Heart left ventricle (tissue), 16 donors: ENCODE results near the gene ZNF107. TPM values are rescaled to one million over a fixed set of nuclear protein-coding genes. Genes with fewer than 3 reads are reported as not detected.

Experiments used
- ATAC-seq, 4 donors: fragments of 200-7000 bp; cut with Tn5 transposase; one replicate each; pipeline ENCODE4 v1.9.1; 2020 to 2022; ENCODE audit warnings: moderate library complexity in 4 of 4, mild to moderate bottlenecking in 3 of 4, moderate number of reproducible peaks in 1 of 4
- DNase-seq, 5 donors: peaks; one replicate each; pipeline ENCODE4 v3.0.0-alpha.2; 2020
- H3K27ac ChIP-seq, 12 donors: fragments of 200-600 bp; sonication (generic) in 4 of 12; one replicate each; pipeline versions ENCODE4 v1.5.0 to v1.8.0; 2016 to 2022; ENCODE audit warnings: mild to moderate bottlenecking in 2 of 12
- H3K27me3 ChIP-seq, 9 donors: fragments of 200-600 bp; sonication (generic) in 2 of 9; one replicate each; pipeline versions ENCODE4 v1.5.1 to v1.8.0; 2016 to 2022; ENCODE audit warnings: mild to moderate bottlenecking in 3 of 9
- H3K36me3 ChIP-seq, 9 donors: fragments of 200-600 bp; sonication (generic) in 2 of 9; one replicate each; pipeline versions ENCODE4 v1.5.0 to v1.8.0; 2018 to 2022; ENCODE audit warnings: mild to moderate bottlenecking in 2 of 9
- H3K4me1 ChIP-seq, 12 donors: fragments of 200-600 bp; sonication (generic) in 4 of 12; one replicate each; pipeline versions ENCODE4 v1.5.0 to v1.8.0; 2016 to 2022; ENCODE audit warnings: mild to moderate bottlenecking in 3 of 12
- H3K4me3 ChIP-seq, 12 donors: fragments of 200-600 bp; sonication (generic) in 4 of 12; one replicate each; pipeline versions ENCODE4 v1.5.0 to v1.8.0; 2017 to 2022; ENCODE audit warnings: mild to moderate bottlenecking in 9 of 12, moderate library complexity in 4 of 12
- H3K9me3 ChIP-seq, 12 donors: fragments of 200-600 bp; sonication (generic) in 4 of 12; one replicate each; pipeline versions ENCODE4 v1.5.0 to v1.8.0; 2016 to 2022; ENCODE audit warnings: mild to moderate bottlenecking in 1 of 12
- CTCF ChIP-seq, 12 donors: fragments of 200-600 bp; sonication (generic) in 4 of 12; IDR thresholded peaks; one replicate each; pipeline versions ENCODE4 v1.5.0 to v1.8.0; 2018 to 2022; ENCODE audit warnings: antibody characterized with exemption in 12 of 12, mild to moderate bottlenecking in 5 of 12
- POLR2A ChIP-seq, 2 donors: fragments of 450-650 bp; IDR thresholded peaks; one replicate each; pipeline ENCODE4 v1.6.1; 2017; ENCODE audit warnings: antibody characterized with exemption in 2 of 2, mild to moderate bottlenecking in 2 of 2, moderate library complexity in 2 of 2
- WGBS, 4 donors: extraction: QIAGEN DNeasy Blood & Tissue Kit in 2 of 4; methylation state at CpG; one replicate each; pipeline versions ENCODE4 v1.1.5 to v1.1.7; 2013 to 2018; 5-methylcytosine and 5-hydroxymethylcytosine counted together
- intact Hi-C, 10 donors: fragments of 100-400 bp; cut with DNase I; formaldehyde crosslinking; loops; one replicate each; pipeline versions ENCODE4 v1.11.1 to v1.14.2; 2022
- polyA plus RNA-seq, 2 donors: library from polyadenylated mRNA; stranded (reverse); fragments of 200-250 nt; gene quantifications; one replicate each; pipeline ENCODE4 v1.2.3, GENCODE V29; 2013
- total RNA-seq, 9 donors: library from RNA; depleted of rRNA in 2 of 9; stranded (reverse); fragments of >200 nt in 2 of 9; fragmentation: NEBNext Ultra II Directional in 3 of 9; extraction: Animal tissue kit (Norgen Biotek cat#: 25700) in 3 of 9; gene quantifications; one replicate each; pipeline versions ENCODE4 v1.1.0 to v1.2.4, GENCODE V29; 2016 to 2023
- donor health status: ischemic (EF 13 %, LVEDD 7.1; RV severe dilation, severe dysfunction).
- donor health status: healthy with polysubstance abuse.
- donor health status: DM: no; HTN: yes; CAD: no.
- donor health status: DM: no; HTN: no; CAD: no.
- donor health status: ischemic (EF 25% LVEDD 6.9; RV normal size, moderate dysfunction).
- donor health status: ischemic (EF 25% LVEDD 5.7; RV mildly dilated, moderate dysfunction).
- donor health status: healthy.
- donor health status: DM: yes; HTN: yes; CAD: no.
- donor health status: ischemic (EF 35%, LVEDD 5.7; RV mildly dilated, moderate dysfunction).
- donor health status: nonischemic (EF 11% LVEDD 7.7; RV severe dilation, severe dysfunction).
- donor health status: DM: yes; HTN: yes; CAD: no.
- donor health status: PGD.
- donor health status: ischemic (EF 29% LVEDD 5.4; RV normal size, mild dysfunction).
- donor health status: nonischemic (EF 23%, LVEDD 6.1; RV moderate dilation, normal function).

Gene ZNF107
- total and polyA plus RNA-seq, 11 donors, result 0.91 to 4.0 (median 1.7) TPM

DNA sequence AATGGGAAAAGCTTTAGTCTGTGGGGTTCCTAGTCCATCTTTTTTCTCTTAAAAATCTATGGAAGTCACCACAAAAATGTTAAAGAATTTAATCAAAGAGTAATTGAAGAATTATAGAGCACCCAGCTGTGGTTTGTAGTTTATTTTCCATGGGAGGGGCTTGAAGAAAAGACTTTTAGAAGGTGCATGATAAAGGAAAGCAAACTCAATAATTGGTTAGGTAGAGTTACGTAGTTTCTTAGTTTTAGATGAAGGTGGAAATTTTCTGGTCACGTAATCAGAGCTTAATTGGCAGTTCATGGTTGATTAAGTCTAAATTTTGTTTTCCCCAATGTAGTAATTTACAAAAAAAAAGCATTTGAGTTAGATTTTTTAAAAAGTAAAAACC is 724 bp downstream of the ZNF107 start:
- Histone ChIP-seq H3K27ac (peak overlapping the region in 6 of 12 donors; percentile 62 to 78 (median 72)), H3K9me3 (no peaks in the 10 kb centered on the region), H3K36me3 (peaks cover 0 to 23% (median 10%) of the 10 kb centered on the region in 9 donors), H3K4me1 (peaks cover 0 to 16% (median 9%) of the 10 kb centered on the region in 12 donors), H3K4me3 (peak overlapping the region; percentile 53 to 93 (median 74)), H3K27me3 (no peaks in the 10 kb centered on the region)
- ATAC-seq, result no peak
- DNase-seq, result no peak
- WGBS, 4 donors, result 64 to 75% (median 71%) methylated on average over 2 of the region's 2 CpGs
- intact Hi-C loops, result loop anchor here in 4 of 10 donors (10.0 kb wide), 4 partner anchors 92 to 362 kb away; partner anchors contain the start of genes ZNF680 (in 2 of the 4) and ZNF138 (in 1 of the 4)
- TF ChIP-seq CTCF (IDR thresholded peaks at IDR 0.05), result no peak
- TF ChIP-seq POLR2A (IDR thresholded peaks at IDR 0.05), result no peak

DNA sequence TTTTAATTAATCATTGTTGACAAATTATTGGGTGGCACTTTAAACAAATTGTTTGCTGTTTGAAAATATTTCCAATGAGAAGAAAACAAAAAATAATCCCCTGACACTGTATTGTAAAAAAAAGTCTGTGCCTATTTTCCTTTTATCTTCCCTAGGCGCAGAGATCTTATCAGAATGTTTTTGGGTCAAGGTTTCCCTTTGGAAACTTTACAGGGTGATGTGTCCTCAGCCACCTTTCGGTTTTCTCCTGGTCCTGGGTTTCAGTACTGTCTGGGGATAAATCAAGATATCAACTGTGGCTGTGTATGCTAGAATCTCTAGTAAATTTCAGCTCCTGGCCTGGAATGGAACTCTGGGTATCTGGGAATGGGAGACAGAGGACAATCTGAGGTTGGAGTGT is 1.4 kb downstream of the ZNF107 start:
- H3K9me3 ChIP-seq, result no peaks in the 10 kb centered on the region
- H3K27me3 ChIP-seq, result no peaks in the 10 kb centered on the region
- H3K27ac ChIP-seq, result no peak overlapping the region
- 71 to 79% (median 76%) methylated on average over 2 of the region's 2 CpGs for WGBS, 4 donors
- peaks cover 0 to 16% (median 9%) of the 10 kb centered on the region in 12 donors for H3K4me1 ChIP-seq
- DNase-seq (no peak), ATAC-seq (no peak)
- peaks cover 0 to 23% (median 10%) of the 10 kb centered on the region in 9 donors for H3K36me3 ChIP-seq
- no peak for TF ChIP-seq CTCF (IDR thresholded peaks at IDR 0.05)
- no peak for TF ChIP-seq POLR2A (IDR thresholded peaks at IDR 0.05)
- peak overlapping the region in 2 of 12 donors; percentile 72 to 93 for H3K4me3 ChIP-seq
- intact Hi-C loops, result loop anchor here in 4 of 10 donors (10.0 kb wide), 4 partner anchors 93 to 363 kb away; partner anchors contain the start of genes ZNF680 (in 2 of the 4) and ZNF138 (in 1 of the 4)

- no peak for DNase-seq
- no peak for ATAC-seq
- peaks cover 0 to 6% (median under 1%) of the 10 kb centered on the region in 12 donors for H3K4me1 ChIP-seq
- no peaks in the 10 kb centered on the region for H3K27me3 ChIP-seq
- H3K4me3 ChIP-seq, result no peak overlapping the region
- H3K27ac ChIP-seq, result no peak overlapping the region
- WGBS, 4 donors, result 91 to 99% (median 96%) methylated on average over 8 of the region's 8 CpGs
- intact Hi-C loops, result no loop called here
- H3K9me3 ChIP-seq, result peaks cover 0 to 5% (median 0%) of the 10 kb centered on the region in 12 donors
- peaks cover 0 to 23% (median 10%) of the 10 kb centered on the region in 9 donors for H3K36me3 ChIP-seq
- TF ChIP-seq POLR2A (IDR thresholded peaks at IDR 0.05) (no peak), CTCF (IDR thresholded peaks at IDR 0.05) (no peak)
Observed at GRCh38 chr7:64672414-64672813, 6.5 kb downstream of the ZNF107 start.

DNA sequence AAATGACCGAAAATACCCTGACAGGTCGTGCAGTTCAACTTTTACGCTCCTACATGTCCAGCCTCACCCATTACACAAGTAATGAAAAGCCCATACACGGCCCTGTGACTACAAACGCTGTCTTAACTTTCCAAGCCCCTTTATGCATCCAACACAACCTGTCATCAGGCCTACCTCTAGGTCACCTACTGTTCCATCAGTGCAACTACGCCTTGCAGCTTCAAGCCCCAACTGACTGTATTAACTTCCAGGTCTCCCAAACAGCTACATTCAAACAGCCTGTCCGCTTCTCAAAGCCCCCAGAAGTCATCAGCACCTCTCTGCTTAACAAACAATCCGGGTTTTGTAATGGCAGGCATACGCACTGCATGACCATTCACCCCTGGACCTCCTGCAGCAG is 19.2 kb downstream of the ZNF107 start:
- DNase-seq (no peak), ATAC-seq (no peak)
- peaks cover 0 to 57% (median 47%) of the 10 kb centered on the region in 9 donors for H3K36me3 ChIP-seq
- no peak overlapping the region for H3K27ac ChIP-seq
- H3K9me3 ChIP-seq, result peaks cover 0 to 5% (median 0%) of the 10 kb centered on the region in 12 donors
- no peaks in the 10 kb centered on the region for H3K27me3 ChIP-seq
- no peaks in the 10 kb centered on the region for H3K4me1 ChIP-seq
- 96 to 98% (median 97%) methylated on average over 9 of the region's 9 CpGs for WGBS, 4 donors
- no peak overlapping the region for H3K4me3 ChIP-seq
- TF ChIP-seq POLR2A (IDR thresholded peaks at IDR 0.05) (no peak), CTCF (IDR thresholded peaks at IDR 0.05) (no peak)
- intact Hi-C loops, result no loop called here
